SKM-1 (cell line): ENCODE results near the gene TMEM185B.
A peak's percentile ranks its signal among the peaks of the same experiment; 100 is the strongest.
"Not testable (repeated sequence)": the region's sequence is repeated elsewhere in the genome, so short reads cannot be mapped to it uniquely, and the experiment has no call there.

Source experiments
- DNase-seq: peaks from one replicate; lab custom pipeline; 2025; ENCODE audit not compliant: unreplicated experiment; lab: John Stamatoyannopoulos, UW

TMEM185B gene

DNA sequence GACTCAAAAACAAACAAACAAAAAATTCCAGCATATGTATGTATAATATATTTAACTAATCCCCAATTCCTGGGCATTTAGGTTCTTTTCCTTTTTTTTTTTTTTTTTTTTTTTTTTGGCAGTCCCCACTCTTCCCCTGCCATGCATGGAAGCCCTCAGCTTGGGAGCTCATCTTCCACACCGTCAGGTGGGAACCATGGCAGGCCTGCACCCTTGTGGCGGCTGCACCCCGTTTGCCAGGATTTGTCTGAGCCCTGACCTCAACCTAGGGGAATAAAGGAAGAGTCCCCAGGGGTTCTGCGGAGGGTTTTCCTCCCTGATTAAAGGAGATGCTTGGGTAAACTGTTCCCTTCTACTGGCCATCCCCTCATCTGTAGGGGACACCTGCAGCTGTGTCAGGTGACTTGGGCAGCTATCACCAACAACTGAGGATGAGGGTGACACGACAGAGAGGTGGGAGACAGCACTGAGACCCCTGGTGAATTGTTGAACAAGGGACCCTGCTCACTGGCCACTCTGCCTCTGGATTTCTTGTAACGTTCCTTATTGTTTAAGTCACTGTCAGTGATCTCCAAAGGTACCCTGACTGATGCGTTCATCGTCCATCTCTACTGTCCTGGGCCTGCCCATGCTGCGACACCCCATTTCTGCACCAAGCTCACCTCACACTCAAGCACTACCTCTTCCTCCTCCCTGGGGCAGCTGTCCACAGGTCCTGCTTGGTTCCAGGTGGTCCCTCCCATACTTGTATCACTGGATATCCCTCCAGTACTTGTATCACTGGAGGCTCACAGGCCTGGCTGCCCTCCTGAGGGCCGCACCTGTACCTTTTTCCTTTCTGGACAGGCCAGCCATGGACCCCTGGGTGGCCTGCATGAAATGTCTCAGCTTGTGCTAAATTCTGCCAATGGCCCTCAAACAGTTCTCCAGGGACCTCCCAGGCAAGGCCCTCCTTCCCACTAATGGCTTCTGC is 14.5 kb downstream of the TMEM185B start:
- DNase-seq, result no peak

DNA sequence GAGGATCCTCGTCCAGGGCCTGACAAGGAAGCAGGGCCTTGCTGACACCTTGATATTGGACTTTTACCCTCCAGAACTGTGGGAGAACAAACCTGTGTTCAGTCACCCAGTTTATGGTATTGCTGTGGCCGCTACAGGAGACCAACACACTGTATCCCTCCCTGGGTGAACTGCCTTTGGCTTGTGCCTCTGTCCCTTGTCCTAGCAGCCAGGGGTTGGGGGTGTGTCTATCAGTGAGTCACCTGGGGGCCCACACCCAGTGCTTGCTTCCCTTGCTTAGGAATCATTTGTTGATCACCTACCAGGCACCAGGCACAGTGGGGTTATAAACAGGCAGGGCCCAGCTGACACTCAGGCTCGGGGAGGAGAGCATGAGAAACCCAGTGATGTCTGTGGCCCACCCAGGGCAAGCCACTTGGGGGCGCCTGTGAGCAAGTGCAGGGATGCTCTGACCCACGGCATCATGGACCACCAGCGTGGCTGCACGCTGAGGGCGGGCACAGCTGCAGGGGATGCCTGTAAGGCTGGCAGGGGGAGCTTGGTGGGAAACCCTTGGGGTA is 17.1 kb downstream of the TMEM185B start:
- no peak for DNase-seq

DNA sequence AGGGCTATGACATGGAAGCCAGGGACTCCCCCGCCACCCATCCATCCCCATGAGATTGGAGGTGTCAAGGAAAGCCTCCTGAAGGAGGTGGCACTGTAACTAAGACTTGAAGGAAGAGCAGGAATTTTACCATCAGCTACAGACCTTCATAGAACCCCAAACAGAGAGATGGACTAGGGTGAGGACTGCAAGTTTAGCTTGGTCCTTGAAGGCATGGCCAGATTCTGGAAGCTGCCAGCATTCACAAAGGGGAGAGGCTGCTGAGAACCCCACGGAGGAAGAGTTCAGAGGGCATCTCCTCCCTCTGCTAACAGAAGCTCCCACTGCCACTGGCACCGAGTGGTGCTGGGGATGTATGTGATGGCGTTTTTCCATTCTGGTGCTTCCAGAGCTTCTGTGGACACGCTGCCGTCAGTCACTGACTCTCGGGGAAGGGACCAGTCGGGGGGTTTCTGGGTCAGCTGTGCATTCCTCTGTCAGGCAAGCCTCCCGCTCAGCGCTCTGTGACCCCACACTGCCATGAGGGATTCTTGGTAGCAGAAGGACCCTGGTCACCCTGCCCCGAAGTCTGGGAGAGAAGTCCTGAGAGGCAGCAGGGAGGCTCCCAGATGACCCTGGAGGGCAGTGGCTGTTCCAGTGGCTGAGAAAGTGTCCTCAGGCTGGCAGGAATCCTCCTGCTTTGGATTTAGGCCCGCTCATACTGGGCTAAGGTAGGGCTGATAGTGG is 18.1 kb downstream of the TMEM185B start:
- no peak for DNase-seq

- no peak for DNase-seq
Observed at GRCh38 chr2:120204417-120204816, 18.8 kb downstream of the TMEM185B start.

- DNase-seq, result no peak
Observed at GRCh38 chr2:120204022-120204405, 19.2 kb downstream of the TMEM185B start.

DNA sequence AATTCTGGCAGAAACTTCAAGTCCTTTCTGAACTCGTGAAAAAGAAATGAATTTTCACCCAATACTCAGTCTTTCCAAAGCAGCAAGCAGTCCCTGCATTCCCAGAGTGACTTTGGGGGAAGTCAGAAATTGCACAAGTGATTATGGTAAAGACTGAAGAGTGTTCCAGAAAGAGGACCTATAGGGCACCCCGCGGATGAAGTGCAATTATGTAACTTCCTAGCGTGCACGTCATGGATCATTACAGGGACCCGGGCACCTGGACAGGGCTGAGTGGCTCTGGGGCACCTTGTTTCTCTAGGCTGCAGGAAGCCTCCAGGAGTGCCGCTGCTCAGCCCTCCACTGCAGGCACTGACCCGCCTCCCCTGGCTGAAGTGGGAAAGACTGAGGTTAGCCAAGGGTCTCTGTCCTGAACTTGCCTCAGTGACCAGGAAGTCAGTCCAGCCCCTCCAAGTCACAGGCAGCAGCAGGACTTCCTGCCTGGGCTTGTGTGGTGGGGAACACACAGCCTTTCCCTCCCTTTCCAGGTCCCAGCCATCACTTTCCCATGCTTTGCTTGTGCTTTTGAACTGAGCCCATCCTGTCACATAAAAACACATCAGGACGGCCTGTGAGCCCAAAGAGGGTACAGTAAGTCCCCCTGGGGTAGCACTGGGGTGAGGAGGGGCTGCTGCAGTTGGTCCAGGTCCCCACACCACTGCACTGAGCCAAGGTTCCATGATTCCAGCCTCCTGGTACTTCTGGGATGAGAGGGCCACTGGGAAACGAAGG is 19.8 kb downstream of the TMEM185B start:
- DNase-seq, result peak; percentile 56

GRCh38 chr2:120199817-120200459 is 23.3 kb downstream of the TMEM185B start:
- not testable (repeated sequence) for DNase-seq

- no peak for DNase-seq
Observed at GRCh38 chr2:120195553-120195952, 27.6 kb downstream of the TMEM185B start.

DNA sequence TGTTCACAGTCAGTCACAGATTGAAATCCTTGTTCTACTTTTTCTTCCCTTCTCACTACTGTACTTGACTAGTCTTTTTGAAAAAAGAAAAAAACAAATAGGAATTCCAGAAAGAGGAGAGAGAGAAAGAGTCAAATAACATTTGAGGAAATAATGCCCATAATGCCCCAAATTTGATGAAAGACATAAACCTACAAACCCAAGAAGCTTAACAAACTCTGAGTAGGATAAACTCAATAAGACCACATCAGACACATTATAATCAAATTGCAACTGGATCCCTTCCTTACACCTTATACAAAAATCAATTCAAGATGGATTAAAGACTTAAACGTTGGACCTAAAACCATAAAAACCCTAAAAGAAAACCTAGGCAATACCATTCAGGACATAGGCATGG is 30.9 kb downstream of the TMEM185B start:
- DNase-seq, result no peak

- no peak for DNase-seq
Observed at GRCh38 chr2:120189189-120189588, 34.0 kb downstream of the TMEM185B start.

- no peak for DNase-seq
Observed at GRCh38 chr2:120182019-120182560, 41.1 kb downstream of the TMEM185B start.

DNA sequence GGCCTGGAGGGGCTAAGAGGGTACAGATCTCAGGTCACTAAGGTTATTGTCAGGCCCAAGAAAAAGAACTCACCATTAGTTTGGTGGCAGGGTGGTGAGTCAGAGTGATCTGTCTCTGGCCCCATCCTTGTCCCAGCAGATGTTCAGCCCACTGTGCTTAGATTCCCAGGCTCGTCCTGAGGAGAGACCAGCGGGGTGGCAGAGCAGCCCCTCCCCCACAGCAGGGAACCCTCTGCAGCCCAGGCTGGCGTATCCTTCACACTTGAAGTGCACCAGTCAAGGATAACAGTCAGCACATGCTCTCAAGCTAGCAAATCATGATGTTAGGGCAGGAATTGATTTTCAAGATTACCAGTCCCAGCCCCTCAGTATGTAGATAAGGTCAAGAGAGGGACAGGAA is 43.1 kb downstream of the TMEM185B start:
- no peak for DNase-seq

GRCh38 chr2:120179396-120179795 is 43.8 kb downstream of the TMEM185B start:
- DNase-seq, result no peak

DNA sequence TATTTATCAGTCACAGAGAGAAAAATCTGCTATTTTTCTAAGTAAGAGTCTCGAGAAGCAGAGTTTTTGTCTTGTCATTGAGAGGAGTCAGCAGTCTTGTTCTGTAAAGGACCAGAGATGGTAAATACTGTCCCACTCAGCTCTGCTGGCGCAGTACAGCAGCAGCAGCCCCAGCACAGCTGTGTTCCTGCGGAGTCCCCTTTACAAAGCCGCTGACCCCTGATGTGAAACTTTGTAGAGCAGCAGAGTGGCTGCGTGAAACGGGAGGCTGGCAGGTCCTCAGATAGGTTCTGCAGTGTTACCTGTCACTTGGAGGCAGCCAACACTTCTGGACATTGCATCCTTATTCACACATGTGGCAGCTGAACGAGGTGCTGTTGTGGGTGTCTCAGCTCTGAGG is 45.2 kb downstream of the TMEM185B start:
- no peak for DNase-seq

GRCh38 chr2:120177001-120177621 is 46.1 kb downstream of the TMEM185B start:
- DNase-seq, result peak; percentile 69

GRCh38 chr2:120176526-120176925 is 46.7 kb downstream of the TMEM185B start:
- no peak for DNase-seq

GRCh38 chr2:120174963-120175581 is 48.1 kb downstream of the TMEM185B start:
- peak; percentile 17 for DNase-seq
